T-cell (primary cell): ENCODE results near the gene CCDC81. TPM values are rescaled to one million over a fixed set of nuclear protein-coding genes. Genes with fewer than 3 reads are reported as not detected.

Experiments
- ATAC-seq, 4 experiments: fragments of 200-7000 bp in 3 of 4; fragments of 150-1000 bp in 1 of 4; cut with Tn5 transposase; replicated peaks in 1 of 4; 1 replicate in 3 of 4; 2 replicates in 1 of 4; pipeline ENCODE4 v1.10.0; 2021; ENCODE audit warnings: moderate library complexity in 3 of 4, mild to moderate bottlenecking in 2 of 4, moderate number of reproducible peaks in 1 of 4
- CTCF ChIA-PET, 2 donors: fragments of 300-600 bp; sonication (Branson Sonifier 250); formaldehyde crosslinking; loops; one replicate each; lab custom pipeline; 2022; ENCODE audit warnings: antibody characterized with exemption in 2 of 2; lab: Charles Lee
- POLR2A ChIA-PET, 2 donors: fragments of 300-600 bp; sonication (Branson Sonifier 250); formaldehyde crosslinking; loops; one replicate each; lab custom pipeline; 2022; ENCODE audit warnings: antibody characterized with exemption in 2 of 2; lab: Charles Lee
- DNase-seq, 35 experiments: peaks; one replicate each; pipeline versions ENCODE4 v3.0.0 to v3.0.0-alpha.2; 2013 to 2023
- H3K27ac ChIP-seq: one replicate; pipeline ENCODE4 v1.5.1; 2013; ENCODE audit warnings: low read length
- H3K27me3 ChIP-seq, 2 experiments: replicated peaks in 1 of 2; 1 replicate in 1 of 2; 2 replicates in 1 of 2; pipeline versions ENCODE4 v1.6.1 to v1.7.0; 2013; ENCODE audit warnings: low read length in 1 of 2, mixed read lengths in 1 of 2; ENCODE audit not compliant: control insufficient read depth in 2 of 2, insufficient read depth in 2 of 2; ENCODE audit errors: extremely low read depth in 1 of 2
- H3K36me3 ChIP-seq, 2 donors: 1 replicate in 1 of 2; 2 replicates in 1 of 2; pipeline versions ENCODE4 v1.6.1 to v1.7.0; 2013; ENCODE audit warnings: low read length in 1 of 2; ENCODE audit not compliant: control insufficient read depth in 2 of 2, insufficient read depth in 1 of 2; ENCODE audit errors: extremely low read depth in 1 of 2
- H3K4me1 ChIP-seq, 2 experiments: 1 replicate in 1 of 2; 2 replicates in 1 of 2; pipeline versions ENCODE4 v1.6.1 to v1.7.0; 2013; ENCODE audit warnings: low read length in 2 of 2, mixed read lengths in 1 of 2; ENCODE audit not compliant: insufficient read depth in 2 of 2, control insufficient read depth in 1 of 2; ENCODE audit errors: extremely low read depth in 1 of 2
- H3K4me3 ChIP-seq, 2 donors: 1 replicate in 1 of 2; 2 replicates in 1 of 2; pipeline versions ENCODE4 v1.5.1 to v1.7.0; 2013; ENCODE audit warnings: mild to moderate bottlenecking in 2 of 2, low read length in 1 of 2, moderate library complexity in 1 of 2; ENCODE audit not compliant: control insufficient read depth in 1 of 2; ENCODE audit errors: extremely low read depth in 1 of 2
- H3K9me3 ChIP-seq: 2 replicates; pipeline ENCODE4 v1.7.0; 2013
- H3K27ac Mint-ChIP-seq, 2 donors: one replicate each; pipeline ENCODE4 v1.8.0; 2020 to 2021; ENCODE audit warnings: mild to moderate bottlenecking in 2 of 2, mixed read lengths in 2 of 2
- H3K27me3 Mint-ChIP-seq, 2 donors: one replicate each; pipeline ENCODE4 v1.8.0; 2021 to 2022; ENCODE audit warnings: mixed read lengths in 2 of 2
- H3K36me3 Mint-ChIP-seq: one replicate; pipeline ENCODE4 v1.8.0; 2021; ENCODE audit warnings: mixed read lengths
- H3K4me1 Mint-ChIP-seq, 3 donors: one replicate each; pipeline ENCODE4 v1.8.0; 2020 to 2022; ENCODE audit warnings: mixed read lengths in 3 of 3, mild to moderate bottlenecking in 1 of 3
- H3K4me3 Mint-ChIP-seq, 3 donors: one replicate each; pipeline ENCODE4 v1.8.0; 2020 to 2022; ENCODE audit warnings: mild to moderate bottlenecking in 3 of 3, mixed read lengths in 3 of 3, moderate library complexity in 3 of 3
- H3K9me3 Mint-ChIP-seq, 3 donors: one replicate each; pipeline ENCODE4 v1.8.0; 2020 to 2022; ENCODE audit warnings: mixed read lengths in 3 of 3
- WGBS: methylation state at CpG from one replicate; pipeline ENCODE4 v1.1.5; 2013; ENCODE audit warnings: missing lambda C conversion rate; ENCODE audit not compliant: insufficient coverage; 5-methylcytosine and 5-hydroxymethylcytosine counted together
- total RNA-seq, 35 experiments: library from RNA in 6 of 35; stranded (reverse) in 6 of 35; fragments of 120-200 nt in 1 of 35; gene quantifications; one replicate each; pipeline versions ENCODE4 v1.2.1 to v1.2.4 and lab custom pipeline; 2013 to 2026

Gene CCDC81
- total RNA-seq, 5 donors from 2014 or later (not counting 1 experiment from before 2014, with no cell fraction given) = 0.47 to 1.3 (median 0.85) TPM

DNA sequence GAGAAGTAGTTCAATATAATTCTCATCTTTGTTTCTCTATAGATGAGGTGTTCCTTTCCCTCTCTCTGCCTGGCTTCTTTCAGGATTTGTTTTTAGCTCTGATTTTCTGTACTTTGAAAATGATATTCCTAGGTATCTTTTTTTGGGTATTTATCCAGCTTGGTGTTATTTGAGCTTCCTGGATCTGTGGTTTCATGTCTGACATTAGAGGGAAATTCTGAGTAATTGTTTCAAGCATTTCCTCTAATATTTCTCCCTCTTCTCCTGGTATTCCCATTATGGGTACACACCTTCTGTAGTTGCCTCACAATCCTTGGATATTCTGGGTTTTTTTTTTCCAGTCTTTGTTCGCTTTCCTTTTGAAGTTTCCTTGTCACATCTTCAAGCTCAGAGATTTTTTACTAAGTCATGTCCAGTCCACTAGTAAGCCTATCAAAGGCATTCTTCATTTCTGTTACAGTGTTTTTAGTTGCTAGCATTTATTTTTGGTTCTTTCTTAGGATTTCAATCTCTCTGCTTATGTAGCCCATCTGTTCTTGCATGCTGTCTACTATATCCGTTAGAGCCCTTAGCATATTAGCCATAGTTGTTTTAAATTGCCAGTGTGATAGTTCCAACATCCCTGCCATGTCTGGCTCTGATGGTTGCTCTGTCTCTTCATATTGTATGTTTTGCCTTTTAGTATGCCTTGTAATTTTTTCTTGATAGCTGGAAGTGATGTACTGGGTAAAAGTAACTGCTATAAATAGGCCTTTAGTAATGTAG lies 5.8 kb downstream of the CCDC81 start:
- no peaks in the 10 kb centered on the region for H3K36me3 ChIP-seq
- no peaks in the 10 kb centered on the region for H3K4me1 ChIP-seq
- no peaks in the 10 kb centered on the region for H3K27me3 Mint-ChIP-seq
- no peaks in the 10 kb centered on the region for H3K4me1 Mint-ChIP-seq
- no CpG with 5 or more reads among the region's 2 CpGs for WGBS
- ATAC-seq (no peak), DNase-seq (no peak)
- H3K27ac Mint-ChIP-seq = no peak overlapping the region
- ChIA-PET CTCF (no interaction called here), POLR2A (no interaction called here)
- no peak overlapping the region for H3K4me3 Mint-ChIP-seq
- no peak overlapping the region for H3K4me3 ChIP-seq
- H3K27me3 ChIP-seq = no peaks in the 10 kb centered on the region
- no peaks in the 10 kb centered on the region for H3K36me3 Mint-ChIP-seq
- H3K9me3 ChIP-seq = no peaks in the 10 kb centered on the region
- H3K9me3 Mint-ChIP-seq = no peaks in the 10 kb centered on the region
- H3K27ac ChIP-seq = no peak overlapping the region

- no peaks in the 10 kb centered on the region for H3K27me3 Mint-ChIP-seq
- no peak for DNase-seq
- H3K27ac Mint-ChIP-seq = no peak overlapping the region
- peaks cover 3% of the 10 kb centered on the region for H3K36me3 Mint-ChIP-seq
- H3K4me3 ChIP-seq = no peak overlapping the region
- no peaks in the 10 kb centered on the region for H3K9me3 Mint-ChIP-seq
- H3K4me1 Mint-ChIP-seq = no peaks in the 10 kb centered on the region
- ATAC-seq = no peak
- no peaks in the 10 kb centered on the region for H3K4me1 ChIP-seq
- H3K27me3 ChIP-seq = no peaks in the 10 kb centered on the region
- ChIA-PET CTCF (no interaction called here), POLR2A (no interaction called here)
- no peak overlapping the region for H3K27ac ChIP-seq
- WGBS = 81% methylated on average over 3 of the region's 5 CpGs
- no peaks in the 10 kb centered on the region for H3K36me3 ChIP-seq
- H3K9me3 ChIP-seq = no peaks in the 10 kb centered on the region
- no peak overlapping the region for H3K4me3 Mint-ChIP-seq
Measured at GRCh38 chr11:86383041-86383955, 8.6 kb downstream of the CCDC81 start.

- H3K27ac ChIP-seq = no peak overlapping the region
- no peaks in the 10 kb centered on the region for H3K9me3 Mint-ChIP-seq
- 63% methylated on average over 1 of the region's 2 CpGs for WGBS
- DNase-seq (no peak), ATAC-seq (no peak)
- no peaks in the 10 kb centered on the region for H3K9me3 ChIP-seq
- ChIA-PET CTCF (no interaction called here), POLR2A (interaction anchor here in 1 of 2 donors (0.5 kb wide), 1 partner anchor 783 kb away, joined by 3 read pairs; no protein-coding TSS in a partner anchor)
- no peaks in the 10 kb centered on the region for H3K36me3 ChIP-seq
- H3K27me3 Mint-ChIP-seq = no peaks in the 10 kb centered on the region
- H3K27ac Mint-ChIP-seq = no peak overlapping the region
- no peak overlapping the region for H3K4me3 ChIP-seq
- no peaks in the 10 kb centered on the region for H3K4me1 ChIP-seq
- H3K4me3 Mint-ChIP-seq = no peak overlapping the region
- H3K27me3 ChIP-seq = no peaks in the 10 kb centered on the region
- H3K36me3 Mint-ChIP-seq = peaks cover 3% of the 10 kb centered on the region
- no peaks in the 10 kb centered on the region for H3K4me1 Mint-ChIP-seq
Measured at GRCh38 chr11:86386283-86386682, 11.6 kb downstream of the CCDC81 start.

DNA sequence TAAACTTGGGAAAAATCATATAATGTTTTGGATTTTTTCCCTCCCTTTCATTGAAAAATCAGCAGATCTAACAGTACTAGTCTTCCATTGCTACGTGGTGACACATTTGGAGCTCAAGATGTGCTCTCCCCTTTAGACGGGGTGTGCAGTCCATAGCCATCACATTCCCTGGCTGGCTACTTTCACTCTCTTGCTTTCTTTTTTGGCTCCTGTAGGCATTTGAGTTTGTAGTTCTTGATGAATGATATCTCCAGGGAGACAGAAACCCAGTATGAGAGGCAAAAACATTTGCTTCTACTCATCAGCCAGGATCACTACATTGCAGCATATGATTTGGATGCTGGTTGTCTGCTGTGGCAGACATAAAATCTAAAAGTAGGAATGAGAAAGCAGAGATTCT lies 12.1 kb downstream of the CCDC81 start:
- POLR2A ChIA-PET = interaction anchor here in 1 of 2 donors (0.5 kb wide), 1 partner anchor 783 kb away, joined by 3 read pairs; no protein-coding TSS in a partner anchor

DNA sequence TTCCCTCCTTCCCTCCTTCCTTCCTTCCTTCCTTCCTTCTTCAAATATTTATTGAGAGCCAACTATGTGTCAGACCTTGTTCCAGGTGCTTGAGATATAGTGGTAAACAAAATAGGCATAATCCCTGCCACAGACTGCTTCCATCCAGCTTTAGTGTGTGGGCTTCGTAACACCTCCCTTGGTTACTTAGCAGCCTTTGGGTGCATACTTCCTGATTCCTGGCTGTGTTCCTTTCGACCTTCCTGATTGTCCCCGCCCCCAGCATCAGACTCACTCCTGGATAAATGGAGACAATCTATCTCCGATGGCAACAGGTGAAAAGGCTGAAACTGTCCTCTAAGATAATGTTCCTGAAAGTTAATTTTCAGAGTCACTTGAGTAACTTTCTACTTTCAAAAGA lies 13.5 kb downstream of the CCDC81 start:
- CTCF ChIA-PET = no interaction called here

More for the DNA sequence above, 12.1 kb downstream of the CCDC81 start:
- H3K4me3 Mint-ChIP-seq = no peak overlapping the region
- H3K27me3 Mint-ChIP-seq = no peaks in the 10 kb centered on the region
- no peaks in the 10 kb centered on the region for H3K27me3 ChIP-seq
- WGBS = no CpG with 5 or more reads among the region's 2 CpGs
- no peak overlapping the region for H3K27ac ChIP-seq
- H3K36me3 Mint-ChIP-seq = peaks cover 3% of the 10 kb centered on the region
- DNase-seq (no peak), ATAC-seq (no peak)
- no peaks in the 10 kb centered on the region for H3K9me3 ChIP-seq
- H3K4me1 ChIP-seq = no peaks in the 10 kb centered on the region
- no peaks in the 10 kb centered on the region for H3K9me3 Mint-ChIP-seq
- H3K36me3 ChIP-seq = no peaks in the 10 kb centered on the region
- no peaks in the 10 kb centered on the region for H3K4me1 Mint-ChIP-seq
- CTCF ChIA-PET = no interaction called here
- no peak overlapping the region for H3K27ac Mint-ChIP-seq
- no peak overlapping the region for H3K4me3 ChIP-seq

DNA sequence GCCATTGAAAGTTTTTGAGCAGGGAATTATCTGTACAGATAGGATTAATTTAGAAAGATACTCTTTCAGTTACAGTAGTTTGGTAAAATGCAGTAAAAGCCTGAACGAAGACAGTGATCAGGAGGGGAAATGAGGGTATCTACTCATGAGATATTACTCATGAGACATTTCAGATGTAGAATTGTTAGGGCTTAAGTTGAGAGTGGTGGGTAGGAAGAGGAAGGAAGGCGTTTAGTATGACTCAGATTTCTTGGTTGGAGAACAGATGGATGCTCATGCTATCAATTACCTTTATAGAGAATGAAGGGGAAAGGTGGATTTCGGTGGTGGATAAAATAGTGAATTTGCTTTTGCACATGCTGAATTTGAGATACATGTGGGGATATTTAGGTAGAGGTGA lies 15.8 kb downstream of the CCDC81 start:
- Mint-ChIP-seq H3K9me3 (no peaks in the 10 kb centered on the region), H3K4me3 (no peak overlapping the region), H3K27me3 (no peaks in the 10 kb centered on the region), H3K36me3 (peaks cover 3% of the 10 kb centered on the region), H3K27ac (no peak overlapping the region), H3K4me1 (no peaks in the 10 kb centered on the region)
- no peaks in the 10 kb centered on the region for H3K36me3 ChIP-seq
- no peaks in the 10 kb centered on the region for H3K9me3 ChIP-seq
- ATAC-seq = no peak
- ChIA-PET CTCF (no interaction called here), POLR2A (no interaction called here)
- DNase-seq = no peak
- no peak overlapping the region for H3K4me3 ChIP-seq
- no peaks in the 10 kb centered on the region for H3K27me3 ChIP-seq
- H3K4me1 ChIP-seq = no peaks in the 10 kb centered on the region
- WGBS = 68% methylated on average over 2 of the region's 3 CpGs
- H3K27ac ChIP-seq = no peak overlapping the region

More for the DNA sequence above, 13.5 kb downstream of the CCDC81 start:
- POLR2A ChIA-PET = no interaction called here
- Mint-ChIP-seq H3K27ac (no peak overlapping the region), H3K4me1 (no peaks in the 10 kb centered on the region), H3K27me3 (no peaks in the 10 kb centered on the region), H3K36me3 (peaks cover 3% of the 10 kb centered on the region), H3K4me3 (no peak overlapping the region), H3K9me3 (no peaks in the 10 kb centered on the region)
- Histone ChIP-seq H3K9me3 (no peaks in the 10 kb centered on the region), H3K36me3 (no peaks in the 10 kb centered on the region), H3K27me3 (no peaks in the 10 kb centered on the region), H3K4me3 (no peak overlapping the region), H3K27ac (no peak overlapping the region), H3K4me1 (no peaks in the 10 kb centered on the region)
- DNase-seq = no peak
- 64% methylated on average over 2 of the region's 4 CpGs for WGBS
- ATAC-seq = no peak
